ENCODE results near the gene ACOX3. TPM values are rescaled to one million over a fixed set of nuclear protein-coding genes. Genes with fewer than 3 reads are reported as not detected.
"Not testable (repeated sequence)": the region's sequence is repeated elsewhere in the genome, so short reads cannot be mapped to it uniquely, and the experiment has no call there.

The ACOX3 gene
- total RNA-seq (ENCODE audit: unreplicated experiment) = 44.1 TPM
- long read RNA-seq, transcript ACOX3-203 (18 exons, 2,253 nt) = major isoform, 6 of 14 reads
- long read RNA-seq, partial matches to known transcripts = 2 of 14 reads
- long read RNA-seq, other reads (novel, unspliced or antisense) = 6 of 14 reads

DNA sequence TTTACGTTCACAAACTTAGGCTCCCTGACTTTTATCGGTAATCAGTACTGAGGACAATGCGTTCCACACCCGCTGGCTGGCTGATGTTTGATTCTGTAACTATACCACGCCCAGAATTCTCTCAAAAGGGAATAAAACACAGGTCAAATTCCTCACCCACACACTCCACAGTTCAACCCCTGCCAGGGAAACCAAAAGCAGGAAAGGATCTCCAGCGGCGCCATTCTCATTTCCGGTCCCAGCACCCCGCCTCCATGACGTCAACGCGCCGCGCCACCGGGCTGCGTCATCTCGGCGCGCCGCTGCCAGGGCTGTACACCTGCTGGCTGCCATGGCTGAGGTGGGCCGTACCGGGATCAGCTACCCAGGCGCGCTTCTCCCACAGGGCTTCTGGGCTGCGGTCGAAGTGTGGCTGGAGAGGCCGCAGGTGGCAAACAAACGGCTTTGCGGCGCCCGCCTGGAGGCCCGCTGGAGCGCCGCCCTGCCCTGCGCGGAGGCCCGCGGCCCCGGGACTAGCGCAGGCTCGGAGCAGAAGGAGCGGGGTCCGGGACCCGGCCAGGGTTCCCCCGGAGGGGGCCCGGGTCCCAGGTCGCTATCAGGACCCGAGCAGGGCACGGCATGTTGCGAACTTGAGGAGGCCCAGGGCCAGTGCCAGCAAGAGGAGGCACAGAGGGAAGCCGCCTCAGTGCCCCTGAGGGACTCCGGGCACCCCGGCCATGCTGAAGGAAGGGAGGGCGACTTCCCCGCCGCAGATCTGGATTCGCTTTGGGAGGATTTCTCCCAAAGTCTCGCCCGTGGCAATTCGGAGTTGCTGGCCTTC lies at the start of gene ACOX3, which contains the start of gene TRMT44:
ACOX3 (minus strand) TSS at position 232 of the 820 bp plus-strand sequence. CDS start 24,202 bp downstream, outside the sequence.
TRMT44 (plus strand) TSS at position 286 of the 820 bp plus-strand sequence; CDS start at position 332, 46 bp downstream.
- peaks cover 6% of the 10 kb centered on the region for H3K9me3 Mint-ChIP-seq (ENCODE audit: unreplicated experiment)
- TF ChIP-seq, protein P1, sequence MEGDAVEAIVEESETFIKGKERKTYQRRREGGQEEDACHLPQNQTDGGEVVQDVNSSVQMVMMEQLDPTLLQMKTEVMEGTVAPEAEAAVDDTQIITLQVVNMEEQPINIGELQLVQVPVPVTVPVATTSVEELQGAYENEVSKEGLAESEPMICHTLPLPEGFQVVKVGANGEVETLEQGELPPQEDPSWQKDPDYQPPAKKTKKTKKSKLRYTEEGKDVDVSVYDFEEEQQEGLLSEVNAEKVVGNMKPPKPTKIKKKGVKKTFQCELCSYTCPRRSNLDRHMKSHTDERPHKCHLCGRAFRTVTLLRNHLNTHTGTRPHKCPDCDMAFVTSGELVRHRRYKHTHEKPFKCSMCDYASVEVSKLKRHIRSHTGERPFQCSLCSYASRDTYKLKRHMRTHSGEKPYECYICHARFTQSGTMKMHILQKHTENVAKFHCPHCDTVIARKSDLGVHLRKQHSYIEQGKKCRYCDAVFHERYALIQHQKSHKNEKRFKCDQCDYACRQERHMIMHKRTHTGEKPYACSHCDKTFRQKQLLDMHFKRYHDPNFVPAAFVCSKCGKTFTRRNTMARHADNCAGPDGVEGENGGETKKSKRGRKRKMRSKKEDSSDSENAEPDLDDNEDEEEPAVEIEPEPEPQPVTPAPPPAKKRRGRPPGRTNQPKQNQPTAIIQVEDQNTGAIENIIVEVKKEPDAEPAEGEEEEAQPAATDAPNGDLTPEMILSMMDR (IDR thresholded peaks at IDR 0.05; ENCODE audit: unreplicated experiment) = no peak
- peaks cover 64% of the 10 kb centered on the region for H3K4me1 Mint-ChIP-seq (ENCODE audit: unreplicated experiment)
- peaks cover 18% of the 10 kb centered on the region for H3K27me3 Mint-ChIP-seq (ENCODE audit: unreplicated experiment)
- H3K4me3 Mint-ChIP-seq (ENCODE audit: unreplicated experiment) = peak within 1 kb of the TSS; percentile 96
- H3K27ac Mint-ChIP-seq (ENCODE audit: unreplicated experiment) = peak within 1 kb of the TSS; percentile 99
- peak; percentile 99 for DNase-seq (ENCODE audit: low spot score)
- H3K36me3 Mint-ChIP-seq (ENCODE audit: low read depth, unreplicated experiment) = peaks cover 13% of the 10 kb centered on the region

DNA sequence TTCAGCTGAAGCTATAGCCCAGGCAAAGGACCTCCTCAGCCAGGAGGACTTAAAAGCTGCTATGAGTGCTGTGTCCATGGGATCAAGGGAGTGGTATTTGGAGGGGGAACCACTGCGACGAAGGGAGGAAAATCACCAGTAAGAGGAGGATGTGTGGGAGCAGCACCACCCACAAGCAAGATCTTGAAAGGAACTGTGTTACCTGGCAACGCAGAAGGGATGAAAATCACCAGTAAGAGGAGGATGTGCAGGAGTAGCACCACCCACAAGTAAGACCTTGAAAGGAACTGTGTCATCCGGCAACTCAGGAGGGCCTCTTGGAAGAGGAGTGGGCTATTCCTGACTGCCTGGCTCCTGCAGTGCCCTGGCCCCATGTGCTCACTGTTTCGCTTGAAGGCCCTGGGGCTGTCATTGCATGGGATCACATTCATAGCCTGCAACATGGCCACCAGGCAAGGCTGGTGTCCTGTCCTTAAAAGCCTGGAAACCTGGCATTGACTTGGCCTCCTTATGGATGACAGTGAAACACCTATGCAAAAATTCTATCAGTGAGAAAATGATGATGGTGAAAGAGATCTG lies 48.4 kb upstream of the ACOX3 start:
- TF ChIP-seq, protein P1 (IDR thresholded peaks at IDR 0.05; ENCODE audit: unreplicated experiment) = no peak
- Mint-ChIP-seq H3K27ac (ENCODE audit: unreplicated experiment) (no peak overlapping the region), H3K4me1 (ENCODE audit: unreplicated experiment) (peaks cover 5% of the 10 kb centered on the region), H3K36me3 (ENCODE audit: low read depth, unreplicated experiment) (peaks cover 12% of the 10 kb centered on the region), H3K27me3 (ENCODE audit: unreplicated experiment) (peaks cover 10% of the 10 kb centered on the region), H3K9me3 (ENCODE audit: unreplicated experiment) (no peaks in the 10 kb centered on the region), H3K4me3 (ENCODE audit: unreplicated experiment) (no peak overlapping the region)
- DNase-seq (ENCODE audit: low spot score) = no peak

DNA sequence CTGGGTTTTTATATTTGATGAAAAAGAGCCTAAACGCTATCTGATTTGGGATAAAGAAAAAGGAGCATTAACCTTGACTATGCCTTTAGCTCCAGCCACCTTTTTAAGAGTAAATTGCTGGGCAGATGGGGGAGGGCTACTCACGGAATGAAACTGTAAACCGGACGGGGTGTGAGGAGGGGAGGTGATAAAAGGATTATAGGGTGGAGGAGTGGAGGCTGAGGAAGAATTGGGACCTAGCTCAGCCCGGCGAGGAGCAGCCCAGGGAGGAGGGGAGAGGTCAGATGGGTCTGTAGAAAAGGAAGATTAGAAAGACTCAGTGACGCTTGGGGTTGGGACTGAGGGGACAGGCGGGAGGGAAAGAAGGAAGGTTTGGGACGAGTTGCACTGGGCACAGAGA lies 46.1 kb upstream of the ACOX3 start:
- not testable (repeated sequence) for H3K4me3 Mint-ChIP-seq (ENCODE audit: unreplicated experiment); H3K27ac Mint-ChIP-seq (ENCODE audit: unreplicated experiment); H3K9me3 Mint-ChIP-seq (ENCODE audit: unreplicated experiment); DNase-seq (ENCODE audit: low spot score); H3K27me3 Mint-ChIP-seq (ENCODE audit: unreplicated experiment); H3K4me1 Mint-ChIP-seq (ENCODE audit: unreplicated experiment)
- peaks cover 12% of the 10 kb centered on the region for H3K36me3 Mint-ChIP-seq (ENCODE audit: low read depth, unreplicated experiment)

GRCh38 chr4:8480221-8480620 lies 39.7 kb upstream of the ACOX3 start:
- no peaks in the 10 kb centered on the region for H3K9me3 Mint-ChIP-seq (ENCODE audit: unreplicated experiment)

More at GRCh38 chr4:8480221-8480620, 39.7 kb upstream of the ACOX3 start:
- H3K4me1 Mint-ChIP-seq (ENCODE audit: unreplicated experiment) = peaks cover 18% of the 10 kb centered on the region
- peaks cover 7% of the 10 kb centered on the region for H3K27me3 Mint-ChIP-seq (ENCODE audit: unreplicated experiment)
- H3K4me3 Mint-ChIP-seq (ENCODE audit: unreplicated experiment) = no peak overlapping the region
- TF ChIP-seq, protein P1 (IDR thresholded peaks at IDR 0.05; ENCODE audit: unreplicated experiment) = no peak
- peaks cover 11% of the 10 kb centered on the region for H3K36me3 Mint-ChIP-seq (ENCODE audit: low read depth, unreplicated experiment)
- DNase-seq (ENCODE audit: low spot score) = no peak
- no peak overlapping the region for H3K27ac Mint-ChIP-seq (ENCODE audit: unreplicated experiment)
